CD4-positive, alpha-beta T cell treated with Interleukin-15 for 1 hour (primary cell): ENCODE measurements around the gene SMNDC1.

ENCODE experiments used
- DNase-seq: peaks from one replicate; pipeline ENCODE4 v3.0.0-alpha.2; 2020

The SMNDC1 gene

DNA sequence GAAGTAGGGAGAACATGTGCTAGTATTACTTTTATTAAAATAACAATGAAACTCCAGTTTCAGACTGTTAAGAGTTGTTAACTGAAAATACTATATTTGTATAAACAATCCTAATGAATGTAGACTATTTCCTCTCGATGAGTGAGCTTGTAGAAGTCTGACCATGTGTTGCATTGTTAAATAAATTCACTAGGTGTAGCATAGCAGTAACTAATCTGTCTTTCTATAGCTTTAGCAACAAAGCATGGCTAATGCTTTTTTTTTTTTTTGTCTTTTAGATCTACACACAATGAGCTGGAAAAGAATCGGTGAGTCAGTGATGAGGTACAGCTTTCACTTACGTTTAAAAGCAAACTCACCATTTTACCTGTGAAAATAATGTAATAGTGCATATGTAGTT, 60.2 kb downstream of the SMNDC1 start:
- no peak for DNase-seq

DNA sequence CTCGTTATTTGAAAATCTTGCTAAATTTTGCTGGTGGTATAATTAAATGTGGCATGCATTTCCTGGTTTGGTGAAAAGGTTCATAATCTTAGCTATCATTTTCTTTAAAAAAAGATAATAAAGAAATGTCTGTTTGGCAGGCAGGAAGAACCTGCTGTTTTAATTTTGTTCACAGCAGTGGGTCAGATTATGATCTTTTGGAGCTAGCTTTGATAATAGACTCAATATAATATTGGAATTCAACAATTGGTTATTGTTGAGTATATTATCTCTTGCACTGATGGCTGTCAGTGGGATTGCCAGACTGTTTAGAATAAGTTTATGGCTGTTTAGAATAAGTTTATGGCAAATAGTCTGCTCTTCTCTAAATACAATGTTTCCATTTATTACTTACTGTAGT, 62.2 kb downstream of the SMNDC1 start:
- no peak for DNase-seq

DNA sequence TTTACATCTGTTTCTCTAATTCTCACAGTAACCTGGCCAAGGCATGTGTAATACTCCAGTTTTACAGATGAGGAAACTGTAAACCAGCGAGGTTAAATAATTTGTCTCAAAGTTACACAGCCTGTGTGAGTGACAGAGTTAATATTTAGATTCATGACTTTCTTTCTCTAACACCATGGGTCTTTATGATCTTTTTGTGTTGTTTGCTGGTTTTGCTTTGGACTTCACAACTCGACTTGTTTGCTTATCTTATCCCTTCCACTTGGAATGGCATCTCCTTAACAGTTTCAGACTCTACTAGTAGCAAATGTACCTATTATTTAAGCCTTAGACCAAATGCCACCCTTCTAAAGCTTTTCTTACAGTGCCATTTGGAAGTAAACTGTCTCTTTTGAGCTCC, 62.9 kb downstream of the SMNDC1 start:
- DNase-seq, result no peak

DNA sequence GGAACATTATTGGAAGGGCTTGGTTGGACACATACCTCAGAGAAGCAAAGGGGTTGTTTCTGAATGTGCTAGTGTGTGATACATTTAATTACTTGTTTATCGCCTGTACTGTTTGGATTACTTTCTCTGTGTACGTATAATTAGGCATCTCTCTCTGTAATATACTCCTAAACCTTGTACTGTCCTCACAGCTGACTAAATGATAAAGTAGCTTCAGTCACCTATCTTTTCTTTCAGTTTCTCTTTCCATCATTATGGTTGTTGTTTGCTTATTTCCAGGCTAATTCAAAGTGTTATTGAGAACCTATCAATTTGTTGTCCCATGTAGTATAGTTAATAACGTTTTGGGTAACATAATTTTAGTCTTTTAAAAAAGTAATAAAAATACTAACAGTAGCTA, 63.3 kb downstream of the SMNDC1 start:
- DNase-seq, result no peak
